HepG2 (cell line): ENCODE data around the gene PRKAR1B. TPM values are rescaled to one million over a fixed set of nuclear protein-coding genes. Genes with fewer than 3 reads are reported as not detected.

ENCODE experiments used
- ATAC-seq: fragments of 200-7000 bp; cut with Tn5 transposase; 3 replicates; pipeline ENCODE4 v1.9.1; 2020; ENCODE audit warnings: mild to moderate bottlenecking, moderate library complexity
- BruUV-seq: library from RNA; stranded (reverse); fragments of 400-500 nt; replicated peaks from 2 replicates; lab custom pipeline; 2021; lab: Mats Ljungman, UMichigan
- CTCF ChIA-PET: fragments of 300-600 bp; formaldehyde crosslinking; extraction: SDS; loops from one replicate; lab custom pipeline; 2021; ENCODE audit warnings: low total read pairs, inconsistent platforms, low intra/inter-chr PET ratio; lab: Yijun Ruan, JAX
- POLR2A ChIA-PET: fragments of 350-600 bp; sonication (Branson Sonifier 250); formaldehyde crosslinking; loops from one replicate; lab custom pipeline; 2020; ENCODE audit warnings: antibody characterized with exemption, inconsistent platforms; lab: Yijun Ruan, JAX
- DNase-seq: peaks from one replicate; pipeline ENCODE4 v3.0.0-alpha.2; 2015; ENCODE audit warnings: low spot score
- FAIRE-seq: peaks from 3 replicates; lab custom pipeline; 2011; peaks lifted over from hg19 to GRCh38; lab: Jason Lieb, UNC
- H2AFZ ChIP-seq: one replicate; pipeline ENCODE4 v1.6.1; 2011; ENCODE audit warnings: low read length, inconsistent platforms
- H3K27ac ChIP-seq: fragments of 300-600 bp; 3 replicates; pipeline ENCODE4 v1.8.0; 2011; ENCODE audit warnings: mixed run types, mild to moderate bottlenecking, mixed read lengths, low read length, inconsistent platforms; ENCODE audit not compliant: insufficient read depth; ENCODE audit errors: extremely low read length
- H3K27me3 ChIP-seq, 2 experiments: fragments of 200-600 bp in 1 of 2; 2 replicates in 1 of 2; 3 replicates in 1 of 2; pipeline versions ENCODE4 v1.6.0 to v1.8.0; 2011; ENCODE audit warnings: low read length in 2 of 2, mild to moderate bottlenecking in 2 of 2, moderate library complexity in 2 of 2, inconsistent platforms in 1 of 2; ENCODE audit not compliant: insufficient read depth in 2 of 2, control insufficient read depth in 1 of 2
- H3K36me3 ChIP-seq, 2 experiments: fragments of 200-600 bp in 1 of 2; replicated peaks in 1 of 2; 2 replicates in 1 of 2; 3 replicates in 1 of 2; pipeline versions ENCODE4 v1.5.1 to v1.8.0; 2011; ENCODE audit warnings: low read length in 2 of 2, inconsistent platforms in 1 of 2; ENCODE audit not compliant: insufficient read depth in 2 of 2, control insufficient read depth in 1 of 2
- H3K4me1 ChIP-seq: 2 replicates; pipeline ENCODE4 v1.5.1; 2012; ENCODE audit warnings: low read length, inconsistent platforms; ENCODE audit not compliant: insufficient read depth
- H3K4me2 ChIP-seq: 2 replicates; pipeline ENCODE4 v1.6.0; 2011; ENCODE audit warnings: low read depth, low read length, inconsistent platforms
- H3K4me3 ChIP-seq, 3 experiments: fragments of 200-600 bp in 1 of 3; sonication (generic), shearing (Covaris generic) in 1 of 3; replicated peaks in 1 of 3; 2 replicates each; pipeline ENCODE4 v1.5.1; 2011 to 2016; ENCODE audit warnings: low read length in 3 of 3, inconsistent platforms in 2 of 3, low read depth in 2 of 3, mild to moderate bottlenecking in 2 of 3, control low read depth in 1 of 3, mixed read lengths in 1 of 3; ENCODE audit not compliant: insufficient read depth in 1 of 3
- H3K79me2 ChIP-seq: one replicate; pipeline ENCODE4 v1.6.1; 2011; ENCODE audit warnings: low read length, inconsistent platforms; ENCODE audit not compliant: insufficient read depth
- H3K9ac ChIP-seq: 2 replicates; pipeline ENCODE4 v1.6.0; 2011; ENCODE audit warnings: mild to moderate bottlenecking, low read depth, low read length, inconsistent platforms; ENCODE audit not compliant: insufficient read depth
- H3K9me3 ChIP-seq: 2 replicates; pipeline ENCODE4 v1.5.1; 2012; ENCODE audit warnings: mild to moderate bottlenecking, low read length
- H4K20me1 ChIP-seq: 2 replicates; pipeline ENCODE4 v1.6.0; 2011; ENCODE audit warnings: inconsistent platforms, mild to moderate bottlenecking, low read length, moderate library complexity; ENCODE audit not compliant: insufficient read depth
- SCMH1 ChIP-seq: sonication (generic); formaldehyde crosslinking; IDR thresholded peaks from 2 replicates; pipeline ENCODE4 v1.9.0; 2021; ENCODE audit warnings: missing genetic modification reagents, mild to moderate bottlenecking, borderline replicate concordance
- SMAD1 ChIP-seq: sonication (generic); formaldehyde crosslinking; IDR thresholded peaks from 2 replicates; pipeline ENCODE4 v1.4.0; 2020; ENCODE audit warnings: missing genetic modification reagents, low read depth, mild to moderate bottlenecking, borderline replicate concordance
- WGBS: methylation state at CpG from one replicate; pipeline ENCODE4 v1.1.6; 2017; ENCODE audit warnings: low lambda C conversion rate; 5-methylcytosine and 5-hydroxymethylcytosine counted together
- in situ Hi-C: cut with HindIII; loops from 2 replicates; pipeline ENCODE4 v1.10.0; 2017; ENCODE audit warnings: low pct_unique_long_range_greater_than_20kb; ENCODE audit not compliant: extremely low pct_ligation_motif_present
- intact Hi-C: fragments of 100-400 bp; cut with micrococcal nuclease; formaldehyde crosslinking; loops from one replicate; pipeline ENCODE4 v1.10.0; 2022; ENCODE audit not compliant: unreplicated experiment
- polyA plus RNA-seq, 8 experiments: library from polyadenylated mRNA; depleted of rRNA in 3 of 8; stranded (reverse) in 7 of 8; unstranded in 1 of 8; fragments of >200 nt; fragmentation: Illumina TruSeq in 4 of 8; extraction: Trizol in 4 of 8; gene quantifications; 2 replicates each; pipeline versions ENCODE4 v1.2.1 to v1.2.3, GENCODE V29; 2011 to 2016; ENCODE audit warnings: low read depth in 4 of 8, missing spikeins in 1 of 8, mixed read lengths in 1 of 8; ENCODE audit not compliant: insufficient read depth in 1 of 8
- total RNA-seq, 5 experiments: library from RNA; depleted of rRNA; stranded (reverse); fragments of >200 nt; fragmentation: Illumina TruSeq; extraction: Trizol; gene quantifications; 2 replicates each; pipeline ENCODE4 v1.2.3, GENCODE V29; 2016; ENCODE audit warnings: low read depth in 1 of 5
- TF ChIP-seq, protein P1 (sequence below): sonication (generic); formaldehyde crosslinking; IDR thresholded peaks from 2 replicates; pipeline ENCODE4 v1.5.0; 2020; ENCODE audit warnings: missing genetic modification reagents
- TF ChIP-seq, protein P2 (sequence below): sonication (generic); formaldehyde crosslinking; conservative IDR thresholded peaks from 2 replicates; pipeline ENCODE4 v1.4.0; 2020; ENCODE audit warnings: mild to moderate bottlenecking, missing genetic modification reagents, moderate library complexity

PRKAR1B gene
- total and polyA plus RNA-seq, 2 of the 13 experiments (the other 11 are each of a cell fraction or from before 2014, with no cell fraction given) = 7.9 to 28.2 TPM

DNA sequence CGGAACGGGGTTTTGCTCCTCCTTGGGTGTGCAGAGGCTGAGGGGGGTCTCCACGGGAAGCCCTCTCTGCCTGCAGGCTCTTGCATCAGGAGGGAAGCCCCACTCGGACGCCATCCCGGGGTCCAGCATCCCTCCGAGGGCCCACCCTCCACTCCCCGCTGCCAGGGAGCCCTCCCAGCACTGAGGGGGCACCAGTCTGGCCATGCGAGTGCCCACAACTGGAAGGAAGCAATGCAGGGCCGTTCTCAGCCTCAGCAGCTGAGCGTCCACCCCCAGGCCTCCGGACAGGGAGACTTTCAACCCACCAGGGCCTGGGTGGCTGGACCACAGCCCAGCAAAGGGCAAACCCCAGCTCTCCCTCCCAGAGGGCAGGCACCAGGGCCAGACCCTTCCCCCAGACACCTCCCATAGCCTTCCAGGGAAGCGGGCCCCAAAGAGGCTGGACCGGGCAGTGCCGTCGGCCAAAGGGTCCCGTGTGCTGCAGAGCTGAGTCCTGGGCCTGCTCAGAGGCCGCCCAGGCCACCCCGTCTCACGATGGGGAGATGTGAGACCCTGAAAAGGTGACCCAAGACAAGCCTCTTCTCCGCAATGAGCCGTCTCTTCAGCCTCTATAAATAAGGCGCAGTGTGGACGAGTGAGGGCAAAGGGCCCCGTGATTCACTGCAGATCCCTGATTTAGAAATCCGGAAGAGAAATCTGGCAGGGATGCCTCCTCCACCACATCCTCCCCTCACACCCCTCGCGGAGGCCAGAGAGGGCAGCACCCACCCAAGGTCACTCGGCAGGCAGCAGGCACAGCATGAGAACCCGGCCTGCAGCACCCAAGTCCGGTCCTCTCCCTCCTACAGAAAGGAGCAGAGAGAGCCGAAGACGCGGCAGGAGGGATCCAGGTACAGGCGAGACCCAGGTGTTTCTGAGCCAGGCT is 82.4 kb downstream of the PRKAR1B start:
- H2AFZ ChIP-seq = no peak overlapping the region
- H3K9ac ChIP-seq = no peak overlapping the region
- no peak for ATAC-seq
- H3K27me3 ChIP-seq = no peaks in the 10 kb centered on the region
- no peak overlapping the region for H3K4me3 ChIP-seq
- H4K20me1 ChIP-seq = no peaks in the 10 kb centered on the region
- no peaks in the 10 kb centered on the region for H3K9me3 ChIP-seq
- CTCF ChIA-PET = no interaction called here
- H3K4me1 ChIP-seq = no peaks in the 10 kb centered on the region
- H3K27ac ChIP-seq = no peak overlapping the region
- in situ Hi-C loops = no loop called here
- no peak overlapping the region for H3K4me2 ChIP-seq
- no peaks in the 10 kb centered on the region for H3K79me2 ChIP-seq
- no peak for TF ChIP-seq SCMH1 (CRISPR knock-in tag)
- no peak for TF ChIP-seq SMAD1
- TF ChIP-seq, all 625 proteins: peak for 0
- POLR2A ChIA-PET = no interaction called here
- H3K36me3 ChIP-seq = peaks cover 2% of the 10 kb centered on the region in 2 experiments; a peak in 1 of 5 replicates
- no TSS peak for BruUV-seq
- intact Hi-C loops = no loop called here
- WGBS = 93% methylated on average over 13 of the region's 35 CpGs
- no peak for DNase-seq
- no peak for FAIRE-seq

DNA sequence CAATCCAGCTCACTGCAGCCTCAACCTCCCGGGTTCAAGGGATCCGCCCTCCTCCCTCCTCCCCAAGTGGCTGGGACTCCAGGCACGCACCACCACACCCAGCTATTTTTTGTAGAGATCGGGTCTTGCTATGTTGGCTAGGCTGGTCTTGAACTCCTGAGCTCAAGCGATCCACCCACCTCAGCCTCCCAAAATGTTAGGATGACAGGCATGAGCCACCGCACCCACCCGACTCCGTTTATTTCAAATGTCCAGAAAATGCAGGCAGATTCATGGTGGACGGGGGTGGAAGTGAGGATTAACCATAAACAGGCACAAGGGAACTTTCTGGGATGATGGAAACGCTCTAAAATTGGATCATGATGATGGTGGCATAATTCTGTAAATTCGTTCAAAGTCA is 85.1 kb downstream of the PRKAR1B start:
- no peaks in the 10 kb centered on the region for H3K4me1 ChIP-seq
- TF ChIP-seq, protein P1, sequence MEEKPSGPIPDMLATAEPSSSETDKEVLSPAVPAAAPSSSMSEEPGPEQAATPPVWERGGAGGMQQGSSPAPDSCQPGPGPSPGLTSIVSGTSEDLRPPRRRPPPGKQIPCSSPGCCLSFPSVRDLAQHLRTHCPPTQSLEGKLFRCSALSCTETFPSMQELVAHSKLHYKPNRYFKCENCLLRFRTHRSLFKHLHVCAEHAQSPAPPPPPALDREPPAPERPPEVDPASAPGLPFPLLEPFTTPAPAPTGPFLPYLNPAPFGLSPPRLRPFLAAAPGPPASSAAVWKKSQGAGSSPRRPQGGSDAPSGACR (CRISPR knock-in tag) = no peak
- TF ChIP-seq, protein P2, sequence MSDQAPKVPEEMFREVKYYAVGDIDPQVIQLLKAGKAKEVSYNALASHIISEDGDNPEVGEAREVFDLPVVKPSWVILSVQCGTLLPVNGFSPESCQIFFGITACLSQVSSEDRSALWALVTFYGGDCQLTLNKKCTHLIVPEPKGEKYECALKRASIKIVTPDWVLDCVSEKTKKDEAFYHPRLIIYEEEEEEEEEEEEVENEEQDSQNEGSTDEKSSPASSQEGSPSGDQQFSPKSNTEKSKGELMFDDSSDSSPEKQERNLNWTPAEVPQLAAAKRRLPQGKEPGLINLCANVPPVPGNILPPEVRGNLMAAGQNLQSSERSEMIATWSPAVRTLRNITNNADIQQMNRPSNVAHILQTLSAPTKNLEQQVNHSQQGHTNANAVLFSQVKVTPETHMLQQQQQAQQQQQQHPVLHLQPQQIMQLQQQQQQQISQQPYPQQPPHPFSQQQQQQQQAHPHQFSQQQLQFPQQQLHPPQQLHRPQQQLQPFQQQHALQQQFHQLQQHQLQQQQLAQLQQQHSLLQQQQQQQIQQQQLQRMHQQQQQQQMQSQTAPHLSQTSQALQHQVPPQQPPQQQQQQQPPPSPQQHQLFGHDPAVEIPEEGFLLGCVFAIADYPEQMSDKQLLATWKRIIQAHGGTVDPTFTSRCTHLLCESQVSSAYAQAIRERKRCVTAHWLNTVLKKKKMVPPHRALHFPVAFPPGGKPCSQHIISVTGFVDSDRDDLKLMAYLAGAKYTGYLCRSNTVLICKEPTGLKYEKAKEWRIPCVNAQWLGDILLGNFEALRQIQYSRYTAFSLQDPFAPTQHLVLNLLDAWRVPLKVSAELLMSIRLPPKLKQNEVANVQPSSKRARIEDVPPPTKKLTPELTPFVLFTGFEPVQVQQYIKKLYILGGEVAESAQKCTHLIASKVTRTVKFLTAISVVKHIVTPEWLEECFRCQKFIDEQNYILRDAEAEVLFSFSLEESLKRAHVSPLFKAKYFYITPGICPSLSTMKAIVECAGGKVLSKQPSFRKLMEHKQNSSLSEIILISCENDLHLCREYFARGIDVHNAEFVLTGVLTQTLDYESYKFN (CRISPR knock-in tag) = no peak
- no peaks in the 10 kb centered on the region for H3K79me2 ChIP-seq
- H3K4me3 ChIP-seq = no peak overlapping the region
- CTCF ChIA-PET = no interaction called here
- no peaks in the 10 kb centered on the region for H3K27me3 ChIP-seq
- H3K9ac ChIP-seq = no peak overlapping the region
- in situ Hi-C loops = no loop called here
- H3K27ac ChIP-seq = no peak overlapping the region
- H4K20me1 ChIP-seq = no peaks in the 10 kb centered on the region
- no peak for FAIRE-seq
- no peak for ATAC-seq
- no peak for DNase-seq
- no peak overlapping the region for H3K4me2 ChIP-seq
- H3K9me3 ChIP-seq = no peaks in the 10 kb centered on the region
- intact Hi-C loops = no loop called here
- H3K36me3 ChIP-seq = peaks cover 2% of the 10 kb centered on the region in 2 experiments; a peak in 1 of 5 replicates
- H2AFZ ChIP-seq = no peak overlapping the region
- WGBS = 98% methylated on average over 11 of the region's 11 CpGs
- no TSS peak for BruUV-seq
- POLR2A ChIA-PET = no interaction called here
